ENCODE measurements around the gene MLLT11.
A peak's percentile ranks its signal among the peaks of the same experiment; 100 is the strongest.
"Not testable (repeated sequence)": the region's sequence is repeated elsewhere in the genome, so short reads cannot be mapped to it uniquely, and the experiment has no call there.

MLLT11 gene

GRCh38 chr1:151058692-151059091, 1.5 kb upstream of the MLLT11 start:
- DNase-seq = no peak

GRCh38 chr1:151059109-151060006, 839 bp upstream of the MLLT11 start, which contains the start of gene CDC42SE1:
Gene CDC42SE1 (minus strand): TSS chr1:151059622. CDS start chr1:151055730, 3,892 bp downstream.
- DNase-seq = peak; percentile 77

GRCh38 chr1:151060657-151061421, 642 bp downstream of the MLLT11 start:
- DNase-seq = no peak

- DNase-seq = no peak
Measured at GRCh38 chr1:151061704-151062103, 1.5 kb downstream of the MLLT11 start.

- DNase-seq = no peak
Measured at GRCh38 chr1:151062741-151063371, 2.7 kb downstream of the MLLT11 start.

GRCh38 chr1:151065089-151065645, 5.0 kb downstream of the MLLT11 start:
- DNase-seq = no peak

GRCh38 chr1:151067185-151067584, 7.0 kb downstream of the MLLT11 start:
- DNase-seq = no peak

- DNase-seq = no peak
Measured at GRCh38 chr1:151069103-151069486, 8.9 kb downstream of the MLLT11 start.

- peak; percentile 81 for DNase-seq
Measured at GRCh38 chr1:151070474-151071276, 10.5 kb downstream of the MLLT11 start, which contains the start of gene GABPB2. Gene GABPB2 (plus strand): TSS chr1:151070761. CDS start chr1:151088190, 17,429 bp downstream.

- no peak for DNase-seq
Measured at GRCh38 chr1:151072224-151072623, 12.0 kb downstream of the MLLT11 start.

GRCh38 chr1:151085953-151086559, 25.9 kb downstream of the MLLT11 start:
- no peak for DNase-seq

GRCh38 chr1:151097426-151097825, 37.2 kb downstream of the MLLT11 start:
- not testable (repeated sequence) for DNase-seq

- no peak for DNase-seq
Measured at GRCh38 chr1:151098126-151098525, 37.9 kb downstream of the MLLT11 start.

GRCh38 chr1:151104630-151105029, 44.4 kb downstream of the MLLT11 start:
- DNase-seq = no peak

GRCh38 chr1:151106894-151107293, 46.7 kb downstream of the MLLT11 start:
- DNase-seq = no peak

- DNase-seq = no peak
Measured at GRCh38 chr1:151108331-151108730, 48.1 kb downstream of the MLLT11 start.

GRCh38 chr1:151113877-151114276, 53.7 kb downstream of the MLLT11 start:
- DNase-seq = no peak
